ENCODE measurements around the gene FAM124B. TPM values are rescaled to one million over a fixed set of nuclear protein-coding genes. Genes with fewer than 3 reads are reported as not detected.

The FAM124B gene
- 0.08 and 0.12 TPM in 2 replicates for total RNA-seq (ENCODE audit: low replicate concordance)

GRCh38 chr2:224401641-224402342 lies at the start of gene FAM124B:
Gene FAM124B, minus strand, starts transcription at chr2:224402107. Its CDS starts 339 bp downstream, at chr2:224401768.

Other genes starting within 250 kb of the FAM124B start
- 41.0 and 51.8 TPM in 2 replicates for gene CUL3, start 183.3 kb upstream of the FAM124B start, total RNA-seq (ENCODE audit: low replicate concordance)